Stimulated activated CD4-positive, alpha-beta T cell treated with anti-CD3 and anti-CD28 coated beads, Interleukin-2, amount 100 ng/mL, for 4 hours (primary cell): ENCODE measurements around the gene UBR1.

Source experiments
- DNase-seq: peaks from one replicate; pipeline ENCODE4 v3.0.0-alpha.2; 2020; ENCODE audit warnings: low read depth

UBR1 gene

GRCh38 chr15:43106486-43106829 lies 620 bp upstream of the UBR1 start:
- no peak for DNase-seq

GRCh38 chr15:43105077-43105736 lies 631 bp downstream of the UBR1 start:
- no peak for DNase-seq

- no peak for DNase-seq
Measured at GRCh38 chr15:43104426-43104825, 1.4 kb downstream of the UBR1 start.

GRCh38 chr15:43103907-43104306 lies 1.9 kb downstream of the UBR1 start:
- DNase-seq, result no peak

GRCh38 chr15:43102187-43102586 lies 3.7 kb downstream of the UBR1 start:
- no peak for DNase-seq

GRCh38 chr15:43100971-43101370 lies 4.9 kb downstream of the UBR1 start:
- no peak for DNase-seq

GRCh38 chr15:43099105-43099845 lies 6.6 kb downstream of the UBR1 start:
- DNase-seq, result no peak

GRCh38 chr15:43096411-43096810 lies 9.4 kb downstream of the UBR1 start:
- DNase-seq, result no peak

GRCh38 chr15:43095708-43096347 lies 10.0 kb downstream of the UBR1 start:
- DNase-seq, result no peak

- no peak for DNase-seq
Measured at GRCh38 chr15:43095243-43095642, 10.6 kb downstream of the UBR1 start.

- no peak for DNase-seq
Measured at GRCh38 chr15:43094416-43095030, 11.3 kb downstream of the UBR1 start.

GRCh38 chr15:43093026-43093425 lies 12.8 kb downstream of the UBR1 start:
- DNase-seq, result no peak

- DNase-seq, result no peak
Measured at GRCh38 chr15:43091859-43092258, 14.0 kb downstream of the UBR1 start.

GRCh38 chr15:43086551-43086950 lies 19.3 kb downstream of the UBR1 start:
- DNase-seq, result no peak

- DNase-seq, result no peak
Measured at GRCh38 chr15:43085921-43086320, 19.9 kb downstream of the UBR1 start.

- no peak for DNase-seq
Measured at GRCh38 chr15:43082509-43082908, 23.3 kb downstream of the UBR1 start.

- no peak for DNase-seq
Measured at GRCh38 chr15:43081283-43081682, 24.6 kb downstream of the UBR1 start.

- no peak for DNase-seq
Measured at GRCh38 chr15:43071451-43071850, 34.4 kb downstream of the UBR1 start.

GRCh38 chr15:43070893-43071292 lies 34.9 kb downstream of the UBR1 start:
- no peak for DNase-seq

GRCh38 chr15:43070249-43070648 lies 35.6 kb downstream of the UBR1 start:
- DNase-seq, result no peak

- no peak for DNase-seq
Measured at GRCh38 chr15:43067717-43068461, 37.9 kb downstream of the UBR1 start.

- no peak for DNase-seq
Measured at GRCh38 chr15:43056696-43057095, 49.1 kb downstream of the UBR1 start.
